K562 (cell line): ENCODE data around the gene RRP9. TPM values are rescaled to one million over a fixed set of nuclear protein-coding genes. Genes with fewer than 3 reads are reported as not detected.

Experiments used
- ATAC-seq: fragments of 200-7000 bp; cut with Tn5 transposase; 3 replicates; pipeline ENCODE4 v1.9.1; 2020; ENCODE audit warnings: moderate library complexity
- BruUV-seq: library from RNA; stranded (reverse); fragments of 400-500 nt; replicated peaks from 2 replicates; lab custom pipeline; 2021; lab: Mats Ljungman, UMichigan
- CTCF ChIA-PET: fragments of 300-600 bp; formaldehyde crosslinking; extraction: SDS; loops from one replicate; lab custom pipeline; 2021; ENCODE audit warnings: low intra/inter-chr PET ratio; lab: Yijun Ruan, JAX
- POLR2A ChIA-PET: fragments of 300-600, 350-650 bp; sonication (Branson Sonifier 250); formaldehyde crosslinking; extraction: SDS; loops from one replicate; lab custom pipeline; 2021; ENCODE audit warnings: antibody characterized with exemption, inconsistent platforms; lab: Yijun Ruan, JAX
- DNase-seq, 4 experiments: peaks; one replicate each; pipeline versions ENCODE4 v3.0.0 to v3.0.0-alpha.2; 2011 to 2018; ENCODE audit warnings: low spot score in 3 of 4, mixed read lengths in 3 of 4; ENCODE audit errors: extremely low read depth in 1 of 4
- FAIRE-seq: peaks from 2 replicates; lab custom pipeline; 2011; peaks lifted over from hg19 to GRCh38; lab: Jason Lieb, UNC
- H2AFZ ChIP-seq: 2 replicates; pipeline ENCODE4 v1.6.0; 2011; ENCODE audit warnings: low read depth, low read length, control low read depth, inconsistent platforms
- H3K27ac ChIP-seq: fragments of 200-600 bp; 3 replicates; pipeline ENCODE4 v1.8.0; 2011; ENCODE audit warnings: low read depth, mild to moderate bottlenecking, control low read depth, inconsistent platforms, low read length, moderate library complexity, mixed read lengths; ENCODE audit errors: extremely low read depth
- H3K27me3 ChIP-seq, 2 experiments: fragments of 300-600 bp in 1 of 2; 2 replicates in 1 of 2; 3 replicates in 1 of 2; pipeline versions ENCODE4 v1.6.0 to v1.8.0; 2011; ENCODE audit warnings: inconsistent platforms in 2 of 2, low read length in 2 of 2, mild to moderate bottlenecking in 1 of 2, mixed read lengths in 1 of 2, moderate library complexity in 1 of 2; ENCODE audit not compliant: control insufficient read depth in 2 of 2, insufficient read depth in 2 of 2
- H3K36me3 ChIP-seq: fragments of 300-600 bp; 3 replicates; pipeline ENCODE4 v1.8.0; 2011; ENCODE audit warnings: mild to moderate bottlenecking, low read length, inconsistent platforms; ENCODE audit not compliant: control insufficient read depth, insufficient read depth
- H3K4me1 ChIP-seq, 2 experiments: fragments of 200-600 bp in 1 of 2; replicated peaks in 1 of 2; 2 replicates in 1 of 2; 3 replicates in 1 of 2; pipeline versions ENCODE4 v1.5.1 to v1.8.0; 2011; ENCODE audit warnings: inconsistent platforms in 2 of 2, low read length in 2 of 2, mild to moderate bottlenecking in 1 of 2, mixed read lengths in 1 of 2, moderate library complexity in 1 of 2; ENCODE audit not compliant: control insufficient read depth in 2 of 2, insufficient read depth in 2 of 2
- H3K4me2 ChIP-seq: 2 replicates; pipeline ENCODE4 v1.6.1; 2011; ENCODE audit warnings: low read length, control low read depth, inconsistent platforms, mixed read lengths; ENCODE audit not compliant: insufficient read depth
- H3K4me3 ChIP-seq: fragments of 200-600 bp; sonication (generic), shearing (Covaris generic); 2 replicates; pipeline ENCODE4 v1.5.1; 2016; ENCODE audit warnings: control low read depth, inconsistent platforms
- H3K79me2 ChIP-seq: fragments of 200-600 bp; 3 replicates; pipeline ENCODE4 v1.8.0; 2011; ENCODE audit warnings: low read length, inconsistent platforms; ENCODE audit not compliant: control insufficient read depth, insufficient read depth
- H3K9ac ChIP-seq, 2 experiments: 2 replicates each; pipeline versions ENCODE4 v1.6.0 to v1.6.1; 2011; ENCODE audit warnings: low read depth in 2 of 2, low read length in 2 of 2, control low read depth in 1 of 2, inconsistent platforms in 1 of 2, mild to moderate bottlenecking in 1 of 2, mixed read lengths in 1 of 2; ENCODE audit not compliant: insufficient read depth in 1 of 2
- H3K9me1 ChIP-seq: one replicate; pipeline ENCODE4 v1.6.0; 2011; ENCODE audit warnings: inconsistent platforms, mild to moderate bottlenecking, low read length, moderate library complexity; ENCODE audit not compliant: control insufficient read depth, insufficient read depth
- H3K9me3 ChIP-seq: replicated peaks from 2 replicates; pipeline ENCODE4 v1.5.1; 2011; ENCODE audit warnings: low read depth, low read length, inconsistent platforms; ENCODE audit not compliant: control insufficient read depth, insufficient read depth
- H4K20me1 ChIP-seq: replicated peaks from 2 replicates; pipeline ENCODE4 v1.6.1; 2011; ENCODE audit warnings: low read length, inconsistent platforms, mixed read lengths; ENCODE audit not compliant: control insufficient read depth, insufficient read depth
- ATF3 ChIP-seq, 2 experiments: fragments of 450-650 bp in 1 of 2; sonication (generic) in 1 of 2; formaldehyde crosslinking in 1 of 2; IDR thresholded peaks in 1 of 2; conservative IDR thresholded peaks in 1 of 2; 2 replicates each; pipeline versions ENCODE4 v1.6.1 to v1.8.1; 2016 to 2023; ENCODE audit warnings: mild to moderate bottlenecking in 2 of 2, moderate library complexity in 2 of 2, inconsistent platforms in 1 of 2, missing genetic modification reagents in 1 of 2
- CBX3 ChIP-seq, 2 experiments: IDR thresholded peaks; 1 replicate in 1 of 2; 2 replicates in 1 of 2; pipeline ENCODE4 v1.6.1; 2012; ENCODE audit warnings: inconsistent platforms in 2 of 2, low read length in 2 of 2, borderline replicate concordance in 1 of 2, control low read depth in 1 of 2
- CHCHD3 ChIP-seq: fragments of 250-450 bp; sonication (Bioruptor Pico); IDR thresholded peaks from 2 replicates; pipeline ENCODE4 v2.1.2; 2022; ENCODE audit warnings: mild to moderate bottlenecking
- HES1 ChIP-seq: fragments of 450-650 bp; IDR thresholded peaks from 2 replicates; pipeline ENCODE4 v1.6.1; 2016; ENCODE audit warnings: low read depth, mild to moderate bottlenecking, moderate library complexity
- JUND ChIP-seq, 2 experiments: IDR thresholded peaks; 2 replicates in 1 of 2; 3 replicates in 1 of 2; pipeline ENCODE4 v1.6.1; 2011; ENCODE audit warnings: borderline replicate concordance in 2 of 2, low read depth in 2 of 2, low read length in 2 of 2, improper control_type of control experiment in 1 of 2, missing biosample characterization in 1 of 2, missing genetic modification characterization in 1 of 2, missing genetic modification reagents in 1 of 2
- KHSRP ChIP-seq: fragments of 450-650 bp; IDR thresholded peaks from 2 replicates; pipeline ENCODE4 v1.6.1; 2017
- LARP7 ChIP-seq: fragments of 450-650 bp; IDR thresholded peaks from 2 replicates; pipeline ENCODE4 v1.6.1; 2016
- MCM3 ChIP-seq: fragments of 450-650 bp; IDR thresholded peaks from 2 replicates; pipeline ENCODE4 v1.6.1; 2016
- MEIS2 ChIP-seq: fragments of 450-650 bp; IDR thresholded peaks from 2 replicates; pipeline ENCODE4 v1.6.1; 2014; ENCODE audit warnings: mild to moderate bottlenecking; ENCODE audit not compliant: partially characterized antibody
- POLR2A ChIP-seq: fragments of 450-650 bp; conservative IDR thresholded peaks from 2 replicates; pipeline ENCODE4 v1.6.1; 2016
- SMARCA5 ChIP-seq: fragments of 450-650 bp; IDR thresholded peaks from 2 replicates; pipeline ENCODE4 v1.6.1; 2016
- TARDBP ChIP-seq: fragments of 450-650 bp; IDR thresholded peaks from 2 replicates; pipeline ENCODE4 v1.6.1; 2016
- TCF7 ChIP-seq: sonication (generic); IDR thresholded peaks from 2 replicates; pipeline ENCODE4 v1.6.1; 2016; ENCODE audit warnings: antibody characterized with exemption, borderline replicate concordance
- TFE3 ChIP-seq: fragments of 450-650 bp; formaldehyde crosslinking; IDR thresholded peaks from 2 replicates; pipeline ENCODE4 v1.4.0; 2020; ENCODE audit warnings: mild to moderate bottlenecking, mixed read lengths
- ZNF124 ChIP-seq: sonication (generic); formaldehyde crosslinking; IDR thresholded peaks from 2 replicates; pipeline ENCODE4 v1.8.1; 2022; ENCODE audit warnings: missing genetic modification reagents
- ZNF512 ChIP-seq: IDR thresholded peaks from 2 replicates; pipeline ENCODE4 v1.6.1; 2016; ENCODE audit warnings: missing genetic modification characterization, missing compliant biosample characterization
- WGBS: fragments of 100-300 bp; shearing (Covaris generic); methylation state at CpG from one replicate; pipeline ENCODE4 v1.1.6; 2016; ENCODE audit warnings: low coverage, mixed read lengths; ENCODE audit not compliant: insufficient coverage; ENCODE audit errors: missing lambda C conversion rate; 5-methylcytosine and 5-hydroxymethylcytosine counted together
- in situ Hi-C: fragments of 300-500 bp; cut with MboI; formaldehyde crosslinking; loops from 4 replicates; pipeline ENCODE4 v1.15.0; 2018; ENCODE audit warnings: inconsistent platforms, mixed read lengths
- intact Hi-C: fragments of 100-400 bp; cut with micrococcal nuclease; formaldehyde crosslinking; loops from 2 replicates; pipeline ENCODE4 v1.14.2; 2022
- polyA plus RNA-seq, 8 experiments: library from polyadenylated mRNA; depleted of rRNA in 4 of 8; stranded (reverse) in 5 of 8; unstranded in 3 of 8; fragments of >200 nt; fragmentation: Nextera tagmentation in 2 of 8; fragmentation: Illumina TruSeq in 1 of 8; extraction: Ambion mirVana in 2 of 8; extraction: Trizol in 1 of 8; gene quantifications; 2 replicates each; pipeline versions ENCODE4 v1.2.1 to v1.2.3, GENCODE V29; 2011 to 2014; ENCODE audit warnings: inconsistent platforms in 1 of 8, missing spikeins in 1 of 8
- total RNA-seq, 7 experiments: library from RNA; depleted of rRNA in 6 of 7; stranded (reverse); fragments of >200 nt in 6 of 7; fragmentation: Illumina TruSeq in 2 of 7; extraction: Trizol in 2 of 7; gene quantifications; 2 replicates each; pipeline versions ENCODE4 v1.2.1 to v1.2.3, GENCODE V29; 2011 to 2021; ENCODE audit warnings: low replicate concordance in 1 of 7

Gene RRP9
- total and polyA plus RNA-seq, 9 of the 15 experiments (the other 6 are each of a cell fraction or from before 2014, with no cell fraction given), result 5.2 to 67.0 (median 45.9) TPM

GRCh38 chr3:51947215-51947900 lies 5.7 kb upstream of the RRP9 start:
- CTCF ChIA-PET, result no interaction called here
- H3K4me3 ChIP-seq, result no peak overlapping the region
- H3K9ac ChIP-seq, result no peak overlapping the region
- ATAC-seq (no peak), FAIRE-seq (no peak), DNase-seq (no peak)
- intact Hi-C loops, result no loop called here
- no peaks in the 10 kb centered on the region for H4K20me1 ChIP-seq
- H3K9me3 ChIP-seq, result no peaks in the 10 kb centered on the region
- H3K9me1 ChIP-seq, result no peaks in the 10 kb centered on the region
- no TSS peak for BruUV-seq
- no peak for TF ChIP-seq POLR2A
- TF ChIP-seq JUND (IDR thresholded peaks at IDR 0.05; ENCODE audit: borderline replicate concordance, low read depth, low read length), result no peak
- TF ChIP-seq JUND (tag; IDR thresholded peaks at IDR 0.05; ENCODE audit: borderline replicate concordance, low read depth, low read length), result no peak
- TF ChIP-seq ATF3 (IDR thresholded peaks at IDR 0.05), result no peak
- TF ChIP-seq ATF3 (CRISPR knock-in tag; conservative IDR thresholded peaks at IDR 0.05), result no peak
- no peak for TF ChIP-seq ZNF124
- TF ChIP-seq MCM3, result no peak
- TF ChIP-seq MEIS2, result no peak
- no peak for TF ChIP-seq ZNF512
- no peak for TF ChIP-seq SMARCA5
- TF ChIP-seq KHSRP, result no peak
- no peak for TF ChIP-seq HES1
- TF ChIP-seq TARDBP, result no peak
- no peak for TF ChIP-seq TCF7
- no peak for TF ChIP-seq CHCHD3 (CRISPR knock-in tag)
- no peak for TF ChIP-seq CBX3 (IDR thresholded peaks at IDR 0.05; ENCODE audit: borderline replicate concordance in 1 of 2, low read length in 2 of 2)
- no peak for TF ChIP-seq LARP7
- no peak for TF ChIP-seq TFE3 (CRISPR knock-in tag)
- peaks cover 9 to 19% of the 10 kb centered on the region in 2 experiments; a peak in 4 of 5 replicates for H3K4me1 ChIP-seq
- no peaks in the 10 kb centered on the region for H3K36me3 ChIP-seq
- WGBS, result 41% methylated on average over 11 of the region's 13 CpGs
- no peak overlapping the region for H3K4me2 ChIP-seq
- no peak overlapping the region for H2AFZ ChIP-seq
- no peaks in the 10 kb centered on the region for H3K27me3 ChIP-seq
- H3K27ac ChIP-seq, result no peak overlapping the region
- in situ Hi-C loops, result no loop called here
- H3K79me2 ChIP-seq, result no peaks in the 10 kb centered on the region; the same call in 2 of the 3 replicates
- POLR2A ChIA-PET, result interaction anchor here (0.5 to 1.1 kb wide), 3 partner anchors 14 to 66 kb away, joined by 3 to 4 read pairs (median 3); partner anchors contain the start of gene ABHD14B
